MM.1S (cell line): ENCODE data around the gene SLC44A5.
"Not testable (repeated sequence)": the region's sequence is repeated elsewhere in the genome, so short reads cannot be mapped to it uniquely, and the experiment has no call there.

Experiments
- DNase-seq: peaks from one replicate; pipeline ENCODE4 v3.0.0-alpha.2; 2015
- H2AFZ ChIP-seq: fragments of 300-600 bp; sonication (generic); 2 replicates; pipeline ENCODE4 v1.6.0; 2016; ENCODE audit warnings: antibody characterized with exemption, low read length
- H3F3A ChIP-seq: fragments of 300-600 bp; sonication (generic); 2 replicates; pipeline ENCODE4 v1.6.1; 2016; ENCODE audit warnings: mild to moderate bottlenecking, antibody characterized with exemption, low read length, moderate library complexity, mixed read lengths; ENCODE audit not compliant: insufficient read depth
- H3K27ac ChIP-seq: fragments of 300-600 bp; sonication (generic); 2 replicates; pipeline ENCODE4 v1.5.1; 2016; ENCODE audit warnings: mild to moderate bottlenecking, low read length
- H3K27me3 ChIP-seq: fragments of 300-600 bp; sonication (generic); replicated peaks from 2 replicates; pipeline ENCODE4 v1.6.0; 2016; ENCODE audit warnings: low read length; ENCODE audit not compliant: insufficient read depth
- H3K36me3 ChIP-seq: fragments of 300-600 bp; sonication (generic); replicated peaks from 2 replicates; pipeline ENCODE4 v1.6.1; 2016; ENCODE audit warnings: mild to moderate bottlenecking, low read length, mixed read lengths; ENCODE audit not compliant: insufficient read depth
- H3K4me1 ChIP-seq: fragments of 300-600 bp; sonication (generic); 2 replicates; pipeline ENCODE4 v1.6.1; 2016; ENCODE audit warnings: low read length, mixed read lengths
- H3K4me2 ChIP-seq: fragments of 300-600 bp; sonication (generic); 2 replicates; pipeline ENCODE4 v1.6.0; 2016; ENCODE audit warnings: low read depth, low read length
- H3K4me3 ChIP-seq: fragments of 300-600 bp; sonication (generic); 2 replicates; pipeline ENCODE4 v1.5.1; 2016; ENCODE audit warnings: low read length, mixed read lengths
- H3K79me2 ChIP-seq: fragments of 300-600 bp; sonication (generic); 2 replicates; pipeline ENCODE4 v1.6.1; 2016; ENCODE audit warnings: mixed run types, low read length, mixed read lengths
- H3K9ac ChIP-seq: fragments of 300-600 bp; sonication (generic); 2 replicates; pipeline ENCODE4 v1.6.1; 2016; ENCODE audit warnings: low read length, mixed read lengths
- H3K9me2 ChIP-seq: fragments of 300-600 bp; sonication (generic); replicated peaks from 2 replicates; pipeline ENCODE4 v1.6.1; 2016; ENCODE audit warnings: mild to moderate bottlenecking, low read length, mixed read lengths; ENCODE audit not compliant: insufficient read depth
- H3K9me3 ChIP-seq: fragments of 300-600 bp; sonication (generic); replicated peaks from 2 replicates; pipeline ENCODE4 v1.6.1; 2016; ENCODE audit warnings: mild to moderate bottlenecking, low read length, mixed read lengths; ENCODE audit not compliant: insufficient read depth
- H4K20me1 ChIP-seq: fragments of 300-600 bp; sonication (generic); 2 replicates; pipeline ENCODE4 v1.6.1; 2016; ENCODE audit warnings: mild to moderate bottlenecking, low read length, moderate library complexity, mixed read lengths; ENCODE audit not compliant: insufficient read depth
- CTCF ChIP-seq: fragments of 300-600 bp; sonication (generic); IDR thresholded peaks from 2 replicates; pipeline ENCODE4 v1.5.1; 2016; ENCODE audit warnings: antibody characterized with exemption, low read length, mixed read lengths
- EZH2 ChIP-seq: fragments of 300-600 bp; sonication (generic); optimal IDR thresholded peaks from 2 replicates; pipeline ENCODE3; 2017; ENCODE audit warnings: low read depth, mild to moderate bottlenecking, antibody characterized with exemption, low read length, mixed read lengths
- EZH2phosphoT487 ChIP-seq: fragments of 300-600 bp; sonication (generic); IDR thresholded peaks from 2 replicates; pipeline ENCODE4 v1.6.1; 2018; ENCODE audit warnings: antibody characterized with exemption, low read length

The SLC44A5 gene

GRCh38 chr1:75421371-75421770, 189.5 kb downstream of the SLC44A5 start:
- H3K27me3 ChIP-seq: no peaks in the 10 kb centered on the region
- H3K9me2 ChIP-seq: no peaks in the 10 kb centered on the region
- H3K4me2 ChIP-seq: no peak overlapping the region
- no peaks in the 10 kb centered on the region for H3K4me1 ChIP-seq
- H3K9ac ChIP-seq: no peak overlapping the region
- TF ChIP-seq CTCF: no peak
- TF ChIP-seq EZH2phosphoT487: no peak
- TF ChIP-seq EZH2: no peak
- H3K27ac ChIP-seq: no peak overlapping the region
- H3K9me3 ChIP-seq: 0 out of 2 replicates have a peak, but pooled peaks cover 2% of the 10 kb centered on the region
- no peaks in the 10 kb centered on the region for H3F3A ChIP-seq
- H4K20me1 ChIP-seq: no peaks in the 10 kb centered on the region
- no peak for DNase-seq
- no peak overlapping the region for H2AFZ ChIP-seq
- no peaks in the 10 kb centered on the region for H3K36me3 ChIP-seq
- no peak overlapping the region for H3K4me3 ChIP-seq
- no peaks in the 10 kb centered on the region for H3K79me2 ChIP-seq

GRCh38 chr1:75415187-75415586, 195.7 kb downstream of the SLC44A5 start:
- Histone ChIP-seq H3K27ac (no peak overlapping the region), H3F3A (no peaks in the 10 kb centered on the region), H3K79me2 (no peaks in the 10 kb centered on the region), H3K9me3 (no peaks in the 10 kb centered on the region), H3K4me1 (no peaks in the 10 kb centered on the region), H3K36me3 (no peaks in the 10 kb centered on the region), H4K20me1 (no peaks in the 10 kb centered on the region), H3K27me3 (no peaks in the 10 kb centered on the region), H3K9ac (no peak overlapping the region), H3K4me2 (no peak overlapping the region), H3K4me3 (no peak overlapping the region), H3K9me2 (no peaks in the 10 kb centered on the region), H2AFZ (no peak overlapping the region)
- no peak for TF ChIP-seq CTCF
- TF ChIP-seq EZH2phosphoT487: no peak
- TF ChIP-seq EZH2: no peak
- no peak for DNase-seq

- no peaks in the 10 kb centered on the region for H3K4me1 ChIP-seq
- no peaks in the 10 kb centered on the region for H3K79me2 ChIP-seq
- TF ChIP-seq CTCF (no peak), EZH2 (no peak), EZH2phosphoT487 (no peak)
- no peak overlapping the region for H3K9ac ChIP-seq
- no peaks in the 10 kb centered on the region for H3K36me3 ChIP-seq
- no peaks in the 10 kb centered on the region for H3F3A ChIP-seq
- H2AFZ ChIP-seq: no peak overlapping the region
- no peak overlapping the region for H3K4me3 ChIP-seq
- H3K9me2 ChIP-seq: no peaks in the 10 kb centered on the region
- H3K27ac ChIP-seq: no peak overlapping the region
- no peaks in the 10 kb centered on the region for H3K27me3 ChIP-seq
- no peak overlapping the region for H3K4me2 ChIP-seq
- no peak for DNase-seq
- no peaks in the 10 kb centered on the region for H4K20me1 ChIP-seq
- H3K9me3 ChIP-seq: no peaks in the 10 kb centered on the region
Observed at GRCh38 chr1:75412616-75413015, 198.3 kb downstream of the SLC44A5 start.

GRCh38 chr1:75404681-75405080, 206.2 kb downstream of the SLC44A5 start:
- H3K4me1 ChIP-seq, H3K79me2 ChIP-seq, H3K9me2 ChIP-seq, H3K9ac ChIP-seq, DNase-seq, H3K27me3 ChIP-seq, H3F3A ChIP-seq, H3K4me3 ChIP-seq, H2AFZ ChIP-seq, H3K36me3 ChIP-seq, H4K20me1 ChIP-seq, H3K4me2 ChIP-seq, H3K27ac ChIP-seq, H3K9me3 ChIP-seq: not testable (repeated sequence)

- not testable (repeated sequence) for DNase-seq, H3K36me3 ChIP-seq, H3K4me1 ChIP-seq, H3K9me2 ChIP-seq, H3K27ac ChIP-seq, H3F3A ChIP-seq, H3K9me3 ChIP-seq, H3K4me3 ChIP-seq, H2AFZ ChIP-seq, H3K9ac ChIP-seq, H3K79me2 ChIP-seq, H4K20me1 ChIP-seq, H3K27me3 ChIP-seq, H3K4me2 ChIP-seq
Observed at GRCh38 chr1:75403147-75403646, 207.7 kb downstream of the SLC44A5 start.
